Mesothelial cell of epicardium (in vitro differentiated cells): ENCODE results near the gene SCYGR4. TPM values are rescaled to one million over a fixed set of nuclear protein-coding genes. Genes with fewer than 3 reads are reported as not detected.

ENCODE experiments used
- DNase-seq, 2 experiments: peaks; one replicate each; pipeline ENCODE4 v3.0.0; 2021; ENCODE audit warnings: low spot score in 2 of 2; ENCODE audit not compliant: unreplicated experiment in 2 of 2
- H3K27ac Mint-ChIP-seq: 2 replicates; pipeline ENCODE4 v1.8.0; 2021; ENCODE audit warnings: mixed read lengths
- H3K27me3 Mint-ChIP-seq: 2 replicates; pipeline ENCODE4 v1.8.0; 2021; ENCODE audit warnings: low read depth, mixed read lengths
- H3K36me3 Mint-ChIP-seq: 2 replicates; pipeline ENCODE4 v1.8.0; 2021; ENCODE audit warnings: mixed read lengths
- H3K4me1 Mint-ChIP-seq: 2 replicates; pipeline ENCODE4 v1.8.0; 2021; ENCODE audit warnings: mixed read lengths
- H3K4me3 Mint-ChIP-seq: 2 replicates; pipeline ENCODE4 v1.8.0; 2021; ENCODE audit warnings: mild to moderate bottlenecking, moderate library complexity, mixed read lengths
- H3K9me3 Mint-ChIP-seq: 2 replicates; pipeline ENCODE4 v1.8.0; 2021; ENCODE audit warnings: mixed read lengths
- CTCF ChIP-seq: fragments of 200-600 bp; sonication (generic); IDR thresholded peaks from one replicate; pipeline ENCODE4 v1.5.0; 2021; ENCODE audit warnings: antibody characterized with exemption; ENCODE audit not compliant: unreplicated experiment
- total RNA-seq: library from RNA; stranded (reverse); gene quantifications from 3 replicates; pipeline ENCODE4 v1.2.1, GENCODE V29; 2021

SCYGR4 gene
- total RNA-seq, 1 donor from 2014 or later: not detected

GRCh38 chr2:227614740-227615139, 2.6 kb upstream of the SCYGR4 start, which contains the start of gene SCYGR3:
Gene SCYGR3, minus strand, starts transcription at chr2:227614840. Its CDS starts 0 bp downstream, at chr2:227614840.
- Mint-ChIP-seq H3K9me3 (no peaks in the 10 kb centered on the region), H3K27me3 (peaks cover 6% of the 10 kb centered on the region), H3K4me1 (no peaks in the 10 kb centered on the region), H3K27ac (no peak within 1 kb of the TSS), H3K4me3 (no peak within 1 kb of the TSS), H3K36me3 (no peaks in the 10 kb centered on the region)
- DNase-seq: no peak
- no peak for TF ChIP-seq CTCF

GRCh38 chr2:227615181-227615580, 2.1 kb upstream of the SCYGR4 start:
- Mint-ChIP-seq H3K4me1 (no peaks in the 10 kb centered on the region), H3K4me3 (no peak overlapping the region), H3K27me3 (peaks cover 6% of the 10 kb centered on the region), H3K9me3 (no peaks in the 10 kb centered on the region), H3K27ac (no peak overlapping the region), H3K36me3 (no peaks in the 10 kb centered on the region)
- no peak for TF ChIP-seq CTCF
- DNase-seq: no peak

DNA sequence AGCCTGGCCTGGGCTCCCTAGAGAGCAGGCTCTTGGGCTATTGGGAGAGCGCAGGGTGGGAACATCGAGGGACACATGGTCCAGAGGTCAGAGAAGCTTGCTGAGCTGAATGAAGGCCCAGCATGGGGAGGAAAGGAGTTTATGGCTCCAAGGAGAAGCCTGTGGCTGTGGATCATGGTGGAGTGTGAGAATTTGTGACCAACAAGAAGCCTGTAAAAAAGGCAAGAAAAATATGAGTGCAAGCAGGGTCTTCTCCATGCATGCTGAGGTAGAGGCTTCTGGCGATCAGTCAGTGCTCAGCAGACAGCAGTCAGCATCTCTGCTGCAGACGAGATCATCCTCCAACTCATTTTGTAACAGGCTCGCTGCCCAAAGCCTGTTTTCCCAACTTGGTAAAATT, 1.4 kb upstream of the SCYGR4 start:
- no peaks in the 10 kb centered on the region for H3K9me3 Mint-ChIP-seq
- no peak overlapping the region for H3K27ac Mint-ChIP-seq
- no peak for TF ChIP-seq CTCF
- no peak for DNase-seq
- H3K27me3 Mint-ChIP-seq: peaks cover 6% of the 10 kb centered on the region
- no peak overlapping the region for H3K4me3 Mint-ChIP-seq
- no peaks in the 10 kb centered on the region for H3K36me3 Mint-ChIP-seq
- no peaks in the 10 kb centered on the region for H3K4me1 Mint-ChIP-seq

GRCh38 chr2:227616631-227617030, 667 bp upstream of the SCYGR4 start:
- H3K4me1 Mint-ChIP-seq: no peaks in the 10 kb centered on the region
- no peaks in the 10 kb centered on the region for H3K9me3 Mint-ChIP-seq
- TF ChIP-seq CTCF: no peak
- H3K4me3 Mint-ChIP-seq: no peak overlapping the region
- DNase-seq: no peak
- no peak overlapping the region for H3K27ac Mint-ChIP-seq
- peaks cover 6% of the 10 kb centered on the region for H3K27me3 Mint-ChIP-seq
- no peaks in the 10 kb centered on the region for H3K36me3 Mint-ChIP-seq

- Mint-ChIP-seq H3K27ac (no peak overlapping the region), H3K4me3 (no peak overlapping the region), H3K27me3 (no peaks in the 10 kb centered on the region), H3K9me3 (no peaks in the 10 kb centered on the region), H3K36me3 (no peaks in the 10 kb centered on the region), H3K4me1 (no peaks in the 10 kb centered on the region)
- DNase-seq: no peak
- no peak for TF ChIP-seq CTCF
Observed at GRCh38 chr2:227623226-227623625, 5.9 kb downstream of the SCYGR4 start.

DNA sequence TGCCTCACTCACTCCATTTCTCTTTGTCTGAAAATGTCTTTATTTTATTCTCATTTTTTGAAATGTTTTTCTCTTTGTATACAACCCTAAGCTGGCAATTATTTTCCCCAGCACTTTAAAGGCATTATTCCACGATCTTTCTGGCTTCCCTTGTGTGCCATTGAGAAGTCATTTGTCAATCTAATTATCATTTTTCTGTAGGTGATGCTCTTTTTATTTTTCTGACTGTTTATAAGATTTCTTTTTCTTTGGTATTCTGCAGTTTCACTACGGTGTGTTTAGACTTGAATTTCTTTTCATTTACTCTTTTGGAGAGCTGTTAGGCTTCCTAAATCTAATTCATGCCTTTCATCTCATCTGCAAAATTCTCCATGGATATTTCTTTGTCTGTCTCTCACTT, 8.1 kb downstream of the SCYGR4 start:
- no peak for DNase-seq
- H3K4me3 Mint-ChIP-seq: no peak overlapping the region
- no peaks in the 10 kb centered on the region for H3K36me3 Mint-ChIP-seq
- no peaks in the 10 kb centered on the region for H3K9me3 Mint-ChIP-seq
- no peak for TF ChIP-seq CTCF
- H3K4me1 Mint-ChIP-seq: peaks cover 8% of the 10 kb centered on the region
- no peak overlapping the region for H3K27ac Mint-ChIP-seq
- H3K27me3 Mint-ChIP-seq: no peaks in the 10 kb centered on the region
